Erythroblast (primary cell): ENCODE measurements around the gene WAC.

Experiments
- GATA1 ChIP-seq: IDR thresholded peaks from 2 replicates; pipeline ENCODE4 v1.6.1; 2011; ENCODE audit warnings: low read depth, mild to moderate bottlenecking, control low read depth, low read length, moderate library complexity
- POLR2A ChIP-seq: IDR thresholded peaks from 2 replicates; pipeline ENCODE4 v1.6.1; 2011; ENCODE audit warnings: mild to moderate bottlenecking, low read length

DNA sequence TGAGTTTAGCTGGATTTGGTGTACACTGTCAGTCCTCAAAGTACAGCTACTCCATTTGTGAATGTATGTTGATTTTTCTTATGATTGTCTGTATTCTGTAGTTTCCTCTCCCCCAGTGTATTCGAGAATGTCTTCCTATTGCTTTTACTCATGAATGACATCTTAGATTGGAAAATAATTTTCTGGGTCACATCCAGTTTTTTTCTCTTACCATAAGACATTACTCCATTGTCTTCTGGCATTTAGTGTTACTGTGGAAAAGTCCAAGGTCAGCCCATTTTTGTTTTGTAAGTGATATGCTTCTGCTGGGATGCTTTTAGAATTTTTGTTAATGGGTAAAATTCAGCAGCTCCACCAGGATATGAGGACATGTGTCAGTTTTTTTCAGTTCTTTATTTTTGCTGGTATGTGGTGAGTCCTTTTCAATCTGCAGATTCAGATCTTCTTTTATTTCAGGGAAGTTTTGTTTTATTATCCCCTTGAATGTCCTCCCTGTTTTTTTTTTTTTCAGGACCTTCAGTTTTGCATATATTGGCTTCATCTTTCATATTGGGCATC is 33.6 kb downstream of the WAC start:
- TF ChIP-seq POLR2A (no peak), GATA1 (no peak)
